ENCODE results near the gene FCAMR.
A peak's percentile ranks its signal among the peaks of the same experiment; 100 is the strongest.

FCAMR gene

GRCh38 chr1:206998816-206999215 lies 28.6 kb upstream of the FCAMR start:
- no peak for DNase-seq

GRCh38 chr1:206992790-206993189 lies 22.5 kb upstream of the FCAMR start:
- no peak for DNase-seq

- DNase-seq: no peak
These were observed 17.6 kb upstream of the FCAMR start for GRCh38 chr1:206987873-206988272.

- DNase-seq: no peak
These were observed 16.6 kb upstream of the FCAMR start for GRCh38 chr1:206986885-206987284.

- no peak for DNase-seq
These were observed 16.1 kb upstream of the FCAMR start for GRCh38 chr1:206986402-206986801.

- DNase-seq: no peak
These were observed 15.0 kb upstream of the FCAMR start for GRCh38 chr1:206985162-206985749.

GRCh38 chr1:206982216-206982615 lies 12.0 kb upstream of the FCAMR start:
- peak; percentile 26 for DNase-seq

- DNase-seq: peak; percentile 18
These were observed 9.3 kb upstream of the FCAMR start for GRCh38 chr1:206979379-206980043.

- DNase-seq: no peak
These were observed 8.0 kb upstream of the FCAMR start for GRCh38 chr1:206978259-206978658.

- DNase-seq: no peak
These were observed 5.0 kb upstream of the FCAMR start for GRCh38 chr1:206975306-206975705.

- no peak for DNase-seq
These were observed 3.9 kb upstream of the FCAMR start for GRCh38 chr1:206974140-206974539.

- no peak for DNase-seq
These were observed 2.5 kb upstream of the FCAMR start for GRCh38 chr1:206972728-206973127.

- DNase-seq: no peak
These were observed 882 bp upstream of the FCAMR start for GRCh38 chr1:206971029-206971655.

- DNase-seq: no peak
These were observed 1.2 kb downstream of the FCAMR start for GRCh38 chr1:206969090-206969489.

- DNase-seq: peak; percentile 21
These were observed 3.0 kb downstream of the FCAMR start for GRCh38 chr1:206967096-206967849.

- no peak for DNase-seq
These were observed 4.5 kb downstream of the FCAMR start for GRCh38 chr1:206965781-206966180.

GRCh38 chr1:206963740-206964139 lies 6.5 kb downstream of the FCAMR start:
- DNase-seq: no peak

- peak; percentile 22 for DNase-seq
These were observed 7.0 kb downstream of the FCAMR start for GRCh38 chr1:206963119-206963712.

GRCh38 chr1:206962272-206962671 lies 8.0 kb downstream of the FCAMR start:
- DNase-seq: no peak

GRCh38 chr1:206961668-206962067 lies 8.6 kb downstream of the FCAMR start:
- no peak for DNase-seq

- no peak for DNase-seq
These were observed 9.4 kb downstream of the FCAMR start for GRCh38 chr1:206960676-206961386.

- no peak for DNase-seq
These were observed 12.1 kb downstream of the FCAMR start for GRCh38 chr1:206958144-206958543.

GRCh38 chr1:206957639-206958038 lies 12.6 kb downstream of the FCAMR start:
- DNase-seq: no peak

Measured in HCEC 1CT (cell line).